Mammary epithelial cell (primary cell): Measurements from ENCODE around the gene GDPGP1.

Source experiments
- EZH2 ChIP-seq: IDR thresholded peaks from 2 replicates; pipeline ENCODE4 v1.6.1; 2012; ENCODE audit warnings: low read length, inconsistent platforms, borderline replicate concordance
- TF ChIP-seq, protein P1 (sequence below), 2 donors: IDR thresholded peaks in 1 of 2; conservative IDR thresholded peaks in 1 of 2; 2 replicates each; pipeline ENCODE4 v1.5.1; 2011 to 2012; ENCODE audit warnings: inconsistent platforms in 2 of 2, low read length in 2 of 2, mild to moderate bottlenecking in 2 of 2, control low read depth in 1 of 2, low read depth in 1 of 2; ENCODE audit not compliant: insufficient read depth in 1 of 2; ENCODE audit errors: extremely low read depth in 1 of 2

DNA sequence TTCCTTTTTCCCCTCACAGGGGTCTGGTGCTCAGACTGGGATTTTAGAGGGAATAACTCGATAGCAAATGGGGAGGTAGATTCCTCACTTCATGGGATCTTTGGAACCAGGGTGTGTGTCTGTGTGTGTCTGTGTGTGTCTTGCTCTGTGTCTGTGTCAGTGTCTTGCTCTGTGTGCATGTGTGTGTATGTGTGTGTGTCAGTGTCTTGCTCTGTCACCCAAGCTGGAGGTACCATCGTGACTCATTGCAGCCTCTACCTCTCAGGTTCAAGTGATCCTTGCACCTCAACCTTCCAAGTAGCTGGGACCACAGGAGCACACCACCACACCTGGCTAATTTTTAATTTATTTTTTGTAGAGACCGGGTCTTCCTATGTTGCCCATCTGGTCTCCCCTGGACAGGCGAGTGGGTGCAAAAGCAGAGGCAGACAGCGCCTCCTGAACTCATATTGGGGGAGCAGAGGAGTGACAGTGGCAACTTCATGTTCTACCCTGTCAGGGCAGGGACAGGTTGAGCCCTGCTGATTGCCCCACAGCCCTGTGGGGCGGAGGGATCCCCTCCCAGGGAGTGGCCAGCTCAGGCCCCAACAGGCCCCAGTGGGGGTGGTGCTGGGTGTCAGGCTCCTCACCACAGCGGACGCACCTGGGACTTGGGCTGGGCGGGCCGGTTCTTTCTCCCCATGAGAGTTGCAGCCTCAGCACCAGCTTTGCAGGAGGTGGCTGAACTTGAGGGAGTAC, 43.2 kb upstream of the GDPGP1 start:
- TF ChIP-seq, protein P1, sequence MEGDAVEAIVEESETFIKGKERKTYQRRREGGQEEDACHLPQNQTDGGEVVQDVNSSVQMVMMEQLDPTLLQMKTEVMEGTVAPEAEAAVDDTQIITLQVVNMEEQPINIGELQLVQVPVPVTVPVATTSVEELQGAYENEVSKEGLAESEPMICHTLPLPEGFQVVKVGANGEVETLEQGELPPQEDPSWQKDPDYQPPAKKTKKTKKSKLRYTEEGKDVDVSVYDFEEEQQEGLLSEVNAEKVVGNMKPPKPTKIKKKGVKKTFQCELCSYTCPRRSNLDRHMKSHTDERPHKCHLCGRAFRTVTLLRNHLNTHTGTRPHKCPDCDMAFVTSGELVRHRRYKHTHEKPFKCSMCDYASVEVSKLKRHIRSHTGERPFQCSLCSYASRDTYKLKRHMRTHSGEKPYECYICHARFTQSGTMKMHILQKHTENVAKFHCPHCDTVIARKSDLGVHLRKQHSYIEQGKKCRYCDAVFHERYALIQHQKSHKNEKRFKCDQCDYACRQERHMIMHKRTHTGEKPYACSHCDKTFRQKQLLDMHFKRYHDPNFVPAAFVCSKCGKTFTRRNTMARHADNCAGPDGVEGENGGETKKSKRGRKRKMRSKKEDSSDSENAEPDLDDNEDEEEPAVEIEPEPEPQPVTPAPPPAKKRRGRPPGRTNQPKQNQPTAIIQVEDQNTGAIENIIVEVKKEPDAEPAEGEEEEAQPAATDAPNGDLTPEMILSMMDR (conservative IDR thresholded peaks at IDR 0.05 in 1 of 2, IDR thresholded peaks at IDR 0.05 in 1 of 2; ENCODE audit: extremely low read depth in 1 of 2, insufficient read depth in 1 of 2, low read depth in 1 of 2, low read length in 2 of 2): no peak
- no peak for TF ChIP-seq EZH2
